SK-N-SH (cell line): ENCODE measurements around the gene FOXR1.

Experiments used
- CTCF ChIP-seq: fragments of 200-600 bp; sonication (generic); IDR thresholded peaks from 2 replicates; pipeline ENCODE4 v1.6.1; 2017; ENCODE audit warnings: antibody characterized with exemption, mild to moderate bottlenecking, moderate library complexity
- EP300 ChIP-seq, 2 experiments: IDR thresholded peaks; 2 replicates each; pipeline versions ENCODE4 v1.4.0 to v1.6.1; 2012; ENCODE audit warnings: borderline replicate concordance in 1 of 2, low read depth in 1 of 2, low read length in 1 of 2
- IRF3 ChIP-seq: fragments of 150-350 bp; IDR thresholded peaks from 2 replicates; pipeline ENCODE4 v1.6.1; 2016; ENCODE audit warnings: mild to moderate bottlenecking, low read depth, low read length
- MAX ChIP-seq: IDR thresholded peaks from 2 replicates; pipeline ENCODE4 v1.4.0; 2012; ENCODE audit warnings: low read depth
- POLR2AphosphoS5 ChIP-seq: IDR thresholded peaks from 2 replicates; pipeline ENCODE4 v1.6.1; 2012; ENCODE audit warnings: low read depth, low read length
- RAD21 ChIP-seq: IDR thresholded peaks from 2 replicates; pipeline ENCODE4 v1.6.1; 2012; ENCODE audit warnings: mild to moderate bottlenecking, low read length
- TEAD4 ChIP-seq: IDR thresholded peaks from 2 replicates; pipeline ENCODE4 v1.4.0; 2012; ENCODE audit warnings: mild to moderate bottlenecking, borderline replicate concordance; ENCODE audit not compliant: insufficient read depth

- TF ChIP-seq POLR2AphosphoS5 (no peak), EP300 (IDR thresholded peaks at IDR 0.05; ENCODE audit: borderline replicate concordance in 1 of 2, low read depth in 1 of 2, low read length in 1 of 2) (no peak), CTCF (no peak), TEAD4 (no peak), IRF3 (no peak), RAD21 (no peak), MAX (no peak)
These were observed 10.4 kb upstream of the FOXR1 start for GRCh38 chr11:118961189-118961588.
